ENCODE results near the gene KIRREL3.
"Not testable (repeated sequence)": the region's sequence is repeated elsewhere in the genome, so short reads cannot be mapped to it uniquely, and the experiment has no call there.

The KIRREL3 gene

GRCh38 chr11:126381960-126382359, 618.6 kb downstream of the KIRREL3 start:
- not testable (repeated sequence) for DNase-seq (ENCODE audit: low read depth)

GRCh38 chr11:126380909-126381308, 619.7 kb downstream of the KIRREL3 start:
- DNase-seq (ENCODE audit: low read depth) = no peak

GRCh38 chr11:126378763-126379162, 621.8 kb downstream of the KIRREL3 start:
- DNase-seq (ENCODE audit: low read depth) = no peak

- DNase-seq (ENCODE audit: low read depth) = no peak
Observed at GRCh38 chr11:126375726-126376125, 624.8 kb downstream of the KIRREL3 start.

- DNase-seq (ENCODE audit: low read depth) = not testable (repeated sequence)
Observed at GRCh38 chr11:126374562-126375300, 625.8 kb downstream of the KIRREL3 start.

GRCh38 chr11:126373389-126374066, 627.0 kb downstream of the KIRREL3 start:
- DNase-seq (ENCODE audit: low read depth) = not testable (repeated sequence)
